Measurements from ENCODE around the gene KCMF1.

KCMF1 gene

GRCh38 chr2:84970868-84971509, at the start of gene KCMF1:
Gene KCMF1, plus strand, starts transcription at chr2:84971161. Its CDS starts 291 bp downstream, at chr2:84971452.
- peak; percentile 84 for DNase-seq

GRCh38 chr2:84923009-84923408, 48.0 kb upstream of the KCMF1 start:
- DNase-seq, result no peak

GRCh38 chr2:84924173-84925106, 46.5 kb upstream of the KCMF1 start:
- DNase-seq, result peak; percentile 53

- no peak for DNase-seq
These were observed 45.6 kb upstream of the KCMF1 start for GRCh38 chr2:84925336-84925723.

GRCh38 chr2:84925724-84926376, 45.1 kb upstream of the KCMF1 start:
- peak; percentile 100 for DNase-seq

GRCh38 chr2:84927275-84927627, 43.7 kb upstream of the KCMF1 start:
- DNase-seq, result no peak

- no peak for DNase-seq
These were observed 39.6 kb upstream of the KCMF1 start for GRCh38 chr2:84931384-84931821.

- DNase-seq, result peak; percentile 40
These were observed 32.6 kb upstream of the KCMF1 start for GRCh38 chr2:84938194-84938879.

- DNase-seq, result peak; percentile 64
These were observed 31.4 kb upstream of the KCMF1 start for GRCh38 chr2:84939426-84940087.

- DNase-seq, result no peak
These were observed 30.9 kb upstream of the KCMF1 start for GRCh38 chr2:84940088-84940470.

GRCh38 chr2:84940831-84941412, 30.0 kb upstream of the KCMF1 start:
- no peak for DNase-seq

- DNase-seq, result no peak
These were observed 28.8 kb upstream of the KCMF1 start for GRCh38 chr2:84942166-84942565.

GRCh38 chr2:84942964-84943421, 28.0 kb upstream of the KCMF1 start:
- DNase-seq, result no peak

- no peak for DNase-seq
These were observed 26.6 kb upstream of the KCMF1 start for GRCh38 chr2:84944295-84944909.

GRCh38 chr2:84945838-84946203, 25.1 kb upstream of the KCMF1 start:
- DNase-seq, result peak; percentile 68

GRCh38 chr2:84946204-84947009, 24.6 kb upstream of the KCMF1 start:
- DNase-seq, result peak; percentile 76

GRCh38 chr2:84947010-84947593, 23.9 kb upstream of the KCMF1 start:
- DNase-seq, result no peak

- DNase-seq, result no peak
These were observed 17.4 kb upstream of the KCMF1 start for GRCh38 chr2:84953535-84953934.

GRCh38 chr2:84954329-84954728, 16.6 kb upstream of the KCMF1 start:
- no peak for DNase-seq
